Heart left ventricle (tissue), 16 donors: ENCODE results near the gene EMB. TPM values are rescaled to one million over a fixed set of nuclear protein-coding genes. Genes with fewer than 3 reads are reported as not detected.
"Not testable (repeated sequence)": the region's sequence is repeated elsewhere in the genome, so short reads cannot be mapped to it uniquely, and the experiment has no call there.

Experiments
- ATAC-seq, 4 donors: fragments of 200-7000 bp; cut with Tn5 transposase; one replicate each; pipeline ENCODE4 v1.9.1; 2020 to 2022; ENCODE audit warnings: moderate library complexity in 4 of 4, mild to moderate bottlenecking in 3 of 4, moderate number of reproducible peaks in 1 of 4
- DNase-seq, 5 donors: peaks; one replicate each; pipeline ENCODE4 v3.0.0-alpha.2; 2020
- H3K27ac ChIP-seq, 12 donors: fragments of 200-600 bp; sonication (generic) in 4 of 12; one replicate each; pipeline versions ENCODE4 v1.5.0 to v1.8.0; 2016 to 2022; ENCODE audit warnings: mild to moderate bottlenecking in 2 of 12
- H3K27me3 ChIP-seq, 9 donors: fragments of 200-600 bp; sonication (generic) in 2 of 9; one replicate each; pipeline versions ENCODE4 v1.5.1 to v1.8.0; 2016 to 2022; ENCODE audit warnings: mild to moderate bottlenecking in 3 of 9
- H3K36me3 ChIP-seq, 9 donors: fragments of 200-600 bp; sonication (generic) in 2 of 9; one replicate each; pipeline versions ENCODE4 v1.5.0 to v1.8.0; 2018 to 2022; ENCODE audit warnings: mild to moderate bottlenecking in 2 of 9
- H3K4me1 ChIP-seq, 12 donors: fragments of 200-600 bp; sonication (generic) in 4 of 12; one replicate each; pipeline versions ENCODE4 v1.5.0 to v1.8.0; 2016 to 2022; ENCODE audit warnings: mild to moderate bottlenecking in 3 of 12
- H3K4me3 ChIP-seq, 12 donors: fragments of 200-600 bp; sonication (generic) in 4 of 12; one replicate each; pipeline versions ENCODE4 v1.5.0 to v1.8.0; 2017 to 2022; ENCODE audit warnings: mild to moderate bottlenecking in 9 of 12, moderate library complexity in 4 of 12
- H3K9me3 ChIP-seq, 12 donors: fragments of 200-600 bp; sonication (generic) in 4 of 12; one replicate each; pipeline versions ENCODE4 v1.5.0 to v1.8.0; 2016 to 2022; ENCODE audit warnings: mild to moderate bottlenecking in 1 of 12
- POLR2A ChIP-seq, 2 donors: fragments of 450-650 bp; IDR thresholded peaks; one replicate each; pipeline ENCODE4 v1.6.1; 2017; ENCODE audit warnings: antibody characterized with exemption in 2 of 2, mild to moderate bottlenecking in 2 of 2, moderate library complexity in 2 of 2
- WGBS, 4 donors: extraction: QIAGEN DNeasy Blood & Tissue Kit in 2 of 4; methylation state at CpG; one replicate each; pipeline versions ENCODE4 v1.1.5 to v1.1.7; 2013 to 2018; 5-methylcytosine and 5-hydroxymethylcytosine counted together
- intact Hi-C, 10 donors: fragments of 100-400 bp; cut with DNase I; formaldehyde crosslinking; loops; one replicate each; pipeline versions ENCODE4 v1.11.1 to v1.14.2; 2022
- long read RNA-seq, 3 donors: library from polyadenylated mRNA; unstranded; transcript quantifications; one replicate each; pipeline ENCODE4 v2.0.0, GENCODE V29; 2020 to 2021
- polyA plus RNA-seq, 2 donors: library from polyadenylated mRNA; stranded (reverse); fragments of 200-250 nt; gene quantifications; one replicate each; pipeline ENCODE4 v1.2.3, GENCODE V29; 2013
- total RNA-seq, 9 donors: library from RNA; depleted of rRNA in 2 of 9; stranded (reverse); fragments of >200 nt in 2 of 9; fragmentation: NEBNext Ultra II Directional in 3 of 9; extraction: Animal tissue kit (Norgen Biotek cat#: 25700) in 3 of 9; gene quantifications; one replicate each; pipeline versions ENCODE4 v1.1.0 to v1.2.4, GENCODE V29; 2016 to 2023
- TF ChIP-seq, protein P1 (sequence below), 12 donors: fragments of 200-600 bp; sonication (generic) in 4 of 12; IDR thresholded peaks; one replicate each; pipeline versions ENCODE4 v1.5.0 to v1.8.0; 2018 to 2022; ENCODE audit warnings: antibody characterized with exemption in 12 of 12, mild to moderate bottlenecking in 5 of 12
- donor health status: ischemic (EF 13 %, LVEDD 7.1; RV severe dilation, severe dysfunction).
- donor health status: healthy with polysubstance abuse.
- donor health status: DM: no; HTN: yes; CAD: no.
- donor health status: DM: no; HTN: no; CAD: no.
- donor health status: ischemic (EF 25% LVEDD 6.9; RV normal size, moderate dysfunction).
- donor health status: ischemic (EF 25% LVEDD 5.7; RV mildly dilated, moderate dysfunction).
- donor health status: healthy.
- donor health status: DM: yes; HTN: yes; CAD: no.
- donor health status: ischemic (EF 35%, LVEDD 5.7; RV mildly dilated, moderate dysfunction).
- donor health status: nonischemic (EF 11% LVEDD 7.7; RV severe dilation, severe dysfunction).
- donor health status: DM: yes; HTN: yes; CAD: no.
- donor health status: PGD.
- donor health status: ischemic (EF 29% LVEDD 5.4; RV normal size, mild dysfunction).
- donor health status: nonischemic (EF 23%, LVEDD 6.1; RV moderate dilation, normal function).

Gene EMB, protein sequence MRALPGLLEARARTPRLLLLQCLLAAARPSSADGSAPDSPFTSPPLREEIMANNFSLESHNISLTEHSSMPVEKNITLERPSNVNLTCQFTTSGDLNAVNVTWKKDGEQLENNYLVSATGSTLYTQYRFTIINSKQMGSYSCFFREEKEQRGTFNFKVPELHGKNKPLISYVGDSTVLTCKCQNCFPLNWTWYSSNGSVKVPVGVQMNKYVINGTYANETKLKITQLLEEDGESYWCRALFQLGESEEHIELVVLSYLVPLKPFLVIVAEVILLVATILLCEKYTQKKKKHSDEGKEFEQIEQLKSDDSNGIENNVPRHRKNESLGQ
- total RNA-seq (10 to 100 TPM in 7 of 9 donors, 1 to 10 TPM in 2; 4.2 to 44.6 (median 11.6) TPM), polyA plus RNA-seq (1 to 10 TPM in 1 of 2 donors, under 1 TPM in 1; 0.94 to 1.4 TPM)
- long read RNA-seq, donor 1, full-length matches to known transcripts: 4 of 8 reads
- long read RNA-seq, donor 1, partial matches to known transcripts: 1 of 8 reads
- long read RNA-seq, donor 1, other reads (novel, unspliced or antisense): 3 of 8 reads
- long read RNA-seq, donor 2, full-length matches to known transcripts: 10 of 13 reads
- long read RNA-seq, donor 2, partial matches to known transcripts: 3 of 13 reads
- long read RNA-seq, donor 2, other reads (novel, unspliced or antisense): 0 of 13 reads
- long read RNA-seq, donor 3, full-length matches to known transcripts: 1 of 3 reads
- long read RNA-seq, donor 3, partial matches to known transcripts: 1 of 3 reads
- long read RNA-seq, donor 3, other reads (novel, unspliced or antisense): 1 of 3 reads

DNA sequence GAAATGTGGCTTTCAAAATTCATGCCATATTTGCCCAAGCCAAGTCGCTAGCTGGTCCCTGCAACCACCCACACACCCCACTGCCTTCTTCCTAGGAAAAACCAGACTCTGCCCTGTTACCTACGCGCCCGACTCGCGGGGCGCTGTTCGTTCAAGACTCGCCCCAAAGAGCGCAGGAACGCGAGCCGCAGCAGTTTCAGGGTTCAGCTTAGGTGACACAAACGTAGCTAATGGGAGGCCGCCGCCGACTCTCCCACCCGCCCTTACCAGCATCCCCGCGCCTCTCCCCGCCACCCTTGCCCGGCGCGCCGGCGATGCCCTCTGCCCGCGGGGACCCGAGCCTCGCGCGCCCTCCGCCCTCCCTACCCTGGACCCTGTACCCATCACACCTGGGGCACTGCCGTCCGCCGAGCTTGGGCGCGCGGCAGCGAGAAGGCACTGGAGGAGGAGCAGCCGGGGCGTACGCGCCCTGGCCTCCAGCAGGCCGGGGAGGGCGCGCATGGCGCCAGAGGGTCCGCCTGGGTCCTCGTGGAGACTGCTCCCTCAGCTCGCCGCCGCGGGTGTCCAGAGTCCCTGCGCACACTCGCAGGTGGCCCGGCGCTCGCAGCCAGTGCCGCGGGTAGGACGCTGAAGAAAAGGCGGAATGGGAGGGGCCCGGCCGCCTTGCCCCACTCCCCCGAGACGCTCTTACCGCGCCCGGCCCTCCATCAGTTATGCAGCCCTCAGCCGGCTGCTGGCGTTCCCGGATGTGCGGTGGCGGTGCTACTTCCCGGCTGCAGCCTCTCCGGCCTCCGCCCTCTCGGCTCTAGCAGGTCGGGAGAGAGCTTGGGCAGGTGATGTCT, at the start of gene EMB:
Gene EMB (minus strand): TSS at position 638 of the 842 bp plus-strand sequence. CDS start 137 bp downstream, at position 501.
- 1 to 2% (median 1%) methylated on average over 34 to 80 of the region's 80 CpGs for WGBS, 4 donors
- intact Hi-C loops: loop anchor here in 1 of 10 donors (10.0 kb wide), 1 partner anchor 74 kb away; no protein-coding TSS in a partner anchor
- H3K36me3 ChIP-seq: no peaks in the 10 kb centered on the region
- DNase-seq (peak; percentile 41 to 87 (median 71)), ATAC-seq (peak in 3 of 4 donors; percentile 78 to 92 (median 90))
- H3K4me3 ChIP-seq: peak within 1 kb of the TSS; percentile 41 to 67 (median 58)
- peaks cover 0 to 14% (median 0%) of the 10 kb centered on the region in 9 donors for H3K27me3 ChIP-seq
- no peak for TF ChIP-seq POLR2A (IDR thresholded peaks at IDR 0.05)
- TF ChIP-seq, protein P1, sequence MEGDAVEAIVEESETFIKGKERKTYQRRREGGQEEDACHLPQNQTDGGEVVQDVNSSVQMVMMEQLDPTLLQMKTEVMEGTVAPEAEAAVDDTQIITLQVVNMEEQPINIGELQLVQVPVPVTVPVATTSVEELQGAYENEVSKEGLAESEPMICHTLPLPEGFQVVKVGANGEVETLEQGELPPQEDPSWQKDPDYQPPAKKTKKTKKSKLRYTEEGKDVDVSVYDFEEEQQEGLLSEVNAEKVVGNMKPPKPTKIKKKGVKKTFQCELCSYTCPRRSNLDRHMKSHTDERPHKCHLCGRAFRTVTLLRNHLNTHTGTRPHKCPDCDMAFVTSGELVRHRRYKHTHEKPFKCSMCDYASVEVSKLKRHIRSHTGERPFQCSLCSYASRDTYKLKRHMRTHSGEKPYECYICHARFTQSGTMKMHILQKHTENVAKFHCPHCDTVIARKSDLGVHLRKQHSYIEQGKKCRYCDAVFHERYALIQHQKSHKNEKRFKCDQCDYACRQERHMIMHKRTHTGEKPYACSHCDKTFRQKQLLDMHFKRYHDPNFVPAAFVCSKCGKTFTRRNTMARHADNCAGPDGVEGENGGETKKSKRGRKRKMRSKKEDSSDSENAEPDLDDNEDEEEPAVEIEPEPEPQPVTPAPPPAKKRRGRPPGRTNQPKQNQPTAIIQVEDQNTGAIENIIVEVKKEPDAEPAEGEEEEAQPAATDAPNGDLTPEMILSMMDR (IDR thresholded peaks at IDR 0.05): peak in 2 of 12 donors; percentile 13 to 25
- H3K27ac ChIP-seq: peak within 1 kb of the TSS in 9 of 12 donors; percentile 4 to 87 (median 38)
- no peaks in the 10 kb centered on the region for H3K9me3 ChIP-seq
- peaks cover 0 to 36% (median 0%) of the 10 kb centered on the region in 12 donors for H3K4me1 ChIP-seq

DNA sequence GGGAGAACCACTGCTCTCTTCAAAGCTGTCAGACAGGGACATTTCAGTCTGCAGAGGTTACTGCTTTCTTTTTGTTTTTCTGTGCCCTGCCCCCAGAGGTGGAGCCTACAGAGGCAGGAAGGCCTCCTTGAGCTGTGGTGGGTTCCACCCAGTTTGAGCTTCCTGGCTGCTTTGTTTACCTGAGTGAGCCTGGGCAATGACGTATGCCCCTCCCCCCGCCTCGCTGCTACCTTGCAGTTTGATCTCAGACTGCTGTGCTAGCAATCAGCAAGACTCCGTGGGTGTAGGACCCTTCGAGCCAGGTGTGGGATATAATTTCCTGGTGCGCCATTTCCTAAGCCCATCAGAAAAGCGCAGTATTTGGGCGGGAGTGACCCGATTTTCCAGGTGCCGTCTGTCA, 48.4 kb upstream of the EMB start:
- H3K27ac ChIP-seq, H3K9me3 ChIP-seq, H3K27me3 ChIP-seq, intact Hi-C loops, H3K4me1 ChIP-seq, H3K36me3 ChIP-seq, ATAC-seq, H3K4me3 ChIP-seq: not testable (repeated sequence)
- DNase-seq: peak in 1 of 5 donors; percentile 15
- 87 to 90% (median 88%) methylated on average over 7 to 10 of the region's 10 CpGs for WGBS, 4 donors

DNA sequence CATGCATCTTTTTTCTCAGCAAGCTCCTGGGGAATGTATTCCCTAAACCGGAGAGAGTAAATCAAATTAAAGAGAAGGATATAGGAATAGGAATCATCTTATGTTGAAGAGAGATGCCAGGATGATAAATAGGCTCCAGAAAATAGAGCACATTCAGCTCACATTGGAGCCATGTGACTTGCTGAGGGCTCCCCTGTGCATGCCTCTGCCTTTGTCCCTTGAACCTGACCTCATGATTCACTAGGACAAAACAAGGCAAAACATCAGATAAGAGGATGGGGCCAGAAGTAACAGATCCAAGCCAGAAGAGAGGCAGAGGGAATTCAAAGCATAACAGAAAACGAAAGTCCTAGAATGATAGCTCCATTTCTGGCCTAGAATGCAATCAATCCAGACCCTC, 37.7 kb upstream of the EMB start:
- H3K27me3 ChIP-seq, H3K36me3 ChIP-seq, H3K4me1 ChIP-seq, H3K27ac ChIP-seq, H3K9me3 ChIP-seq, DNase-seq, ATAC-seq, intact Hi-C loops, H3K4me3 ChIP-seq: not testable (repeated sequence)
- WGBS, 4 donors: 49 to 81% (median 74%) methylated on average over 2 of the region's 2 CpGs

DNA sequence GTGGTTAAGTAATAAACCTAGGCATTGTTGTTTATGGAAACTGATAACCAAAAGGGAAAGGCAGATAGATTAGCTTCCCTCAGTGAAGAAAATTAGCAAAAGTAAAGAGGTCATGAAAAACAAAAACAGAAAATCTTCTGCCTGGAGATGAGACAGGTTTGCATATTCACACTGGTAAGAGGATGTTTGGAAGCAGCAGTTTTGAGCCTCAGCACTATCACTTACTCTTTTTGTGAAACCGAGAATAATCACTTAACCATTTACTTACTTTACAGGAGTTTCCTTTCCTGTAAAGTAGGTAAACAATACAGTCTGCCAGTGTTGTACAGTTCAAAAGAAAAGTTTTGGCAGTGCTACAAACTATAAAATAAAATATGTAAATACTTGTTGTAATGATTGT, 35.5 kb upstream of the EMB start:
- Histone ChIP-seq H3K9me3 (no peaks in the 10 kb centered on the region), H3K36me3 (no peaks in the 10 kb centered on the region), H3K27me3 (no peaks in the 10 kb centered on the region), H3K4me3 (no peak overlapping the region), H3K27ac (no peak overlapping the region), H3K4me1 (no peaks in the 10 kb centered on the region)
- WGBS, 4 donors: 41 to 58% (median 49%) methylated on average over 1 of the region's 1 CpG
- DNase-seq (no peak), ATAC-seq (no peak)
- intact Hi-C loops: no loop called here
- no peak for TF ChIP-seq POLR2A (IDR thresholded peaks at IDR 0.05)
- TF ChIP-seq, protein P1 (IDR thresholded peaks at IDR 0.05): no peak

DNA sequence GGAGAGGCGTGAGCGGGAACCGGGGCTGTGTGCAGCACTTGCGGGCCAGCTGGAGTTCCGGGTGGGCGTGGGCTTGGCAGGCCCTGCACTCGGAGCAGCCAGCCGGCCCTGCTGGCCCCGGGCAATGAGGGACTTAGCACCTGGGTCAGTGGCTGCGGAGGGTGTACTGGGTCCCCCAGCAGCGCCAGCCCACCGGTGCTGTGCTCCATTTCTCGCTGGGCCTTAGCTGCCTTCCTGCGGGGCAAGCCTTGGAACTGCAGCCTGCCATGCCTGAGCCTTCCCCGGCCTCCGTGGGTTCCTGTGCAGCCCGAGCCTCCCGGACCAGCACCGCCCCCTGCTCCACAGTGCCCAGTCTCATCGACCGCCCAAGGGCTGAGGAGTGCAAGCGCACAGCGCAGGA, 23.9 kb upstream of the EMB start:
- H3K27me3 ChIP-seq, ATAC-seq, intact Hi-C loops, H3K4me3 ChIP-seq, H3K9me3 ChIP-seq, DNase-seq, H3K27ac ChIP-seq, H3K36me3 ChIP-seq: not testable (repeated sequence)
- H3K4me1 ChIP-seq: peaks cover 0 to 11% (median 0%) of the 10 kb centered on the region in 12 donors
- WGBS, 4 donors: 68 to 93% (median 91%) methylated on average over 10 to 23 of the region's 23 CpGs
